ENCODE data around the gene PACS2. TPM values are rescaled to one million over a fixed set of nuclear protein-coding genes. Genes with fewer than 3 reads are reported as not detected.

PACS2 gene
- polyA plus RNA-seq, 3 donors = 3.1 to 87.0 (median 3.7) TPM

- H3K4me1 ChIP-seq (ENCODE audit: control insufficient read depth in 1 of 2, insufficient read depth in 2 of 2, low read length in 2 of 2) = peaks cover 26 to 35% of the 10 kb centered on the region in 2 donors
- no peak for DNase-seq
- H3K9me3 Mint-ChIP-seq = peaks cover 0 to 2% (median 0%) of the 10 kb centered on the region in 7 donors
Observed at GRCh38 chr14:105299654-105300541, 14.7 kb upstream of the PACS2 start.

More at GRCh38 chr14:105299654-105300541, 14.7 kb upstream of the PACS2 start:
- Mint-ChIP-seq H3K4me1 (peaks cover 40% of the 10 kb centered on the region), H3K27ac (peak overlapping the region; percentile 58 to 79 (median 70)), H3K36me3 (peaks cover 12 to 18% of the 10 kb centered on the region in 2 donors), H3K4me3 (peak overlapping the region; percentile 81 to 90), H3K27me3 (ENCODE audit: low read depth in 3 of 3) (peaks cover 0 to under 1% (median 0%) of the 10 kb centered on the region in 3 donors)
- Histone ChIP-seq H3K79me2 (ENCODE audit: insufficient read depth, low read length) (peaks cover 53% of the 10 kb centered on the region), H3K9me3 (replicated peaks in 1 of 2; ENCODE audit: control insufficient read depth in 1 of 2, insufficient read depth in 1 of 2, low read length in 2 of 2) (no peaks in the 10 kb centered on the region), H2AFZ (ENCODE audit: insufficient read depth, low read depth, low read length, poor library complexity, severe bottlenecking) (peak overlapping the region; percentile 91), H3K4me3 (replicated peaks in 1 of 3; ENCODE audit: low read depth in 2 of 3, low read length in 3 of 3) (peak overlapping the region; percentile 66 to 87 (median 66)), H3K4me2 (replicated peaks; ENCODE audit: extremely low read depth, low read length, poor library complexity, severe bottlenecking) (peak overlapping the region; percentile 94), H3K27ac (ENCODE audit: low read depth in 1 of 2, low read length in 2 of 2) (peak overlapping the region; percentile 56 to 92), H3K36me3 (replicated peaks in 1 of 2; ENCODE audit: control insufficient read depth in 1 of 2, insufficient read depth in 2 of 2, low read length in 2 of 2) (no peaks in the 10 kb centered on the region), H3K27me3 (ENCODE audit: control insufficient read depth in 2 of 2, insufficient read depth in 2 of 2, low read length in 2 of 2) (no peaks in the 10 kb centered on the region), H4K20me1 (ENCODE audit: insufficient read depth, low read length) (peaks cover 35% of the 10 kb centered on the region), H3K9ac (ENCODE audit: insufficient read depth, low read length, poor library complexity, severe bottlenecking) (peak overlapping the region; percentile 89)
- WGBS (ENCODE audit: insufficient coverage) = 3% methylated on average over 52 of the region's 54 CpGs
- intact Hi-C loops (cut with micrococcal nuclease) = loop anchor here in 1 of 2 donors (2.0 kb wide), 1 partner anchor 15 kb away; the partner anchor contains the start of gene PACS2
- TF ChIP-seq CTCF (IDR thresholded peaks at IDR 0.05) = no peak
